GM19468 (cell line): ENCODE measurements around the gene STX2.
A peak's percentile ranks its signal among the peaks of the same experiment; 100 is the strongest.

Experiments used
- ATAC-seq: cut with Tn5 transposase; IDR thresholded peaks from one replicate; pipeline ENCODE4 v1.9.1; 2021; ENCODE audit warnings: mild to moderate bottlenecking, moderate library complexity, moderate number of reproducible peaks; ENCODE audit not compliant: unreplicated experiment; ENCODE audit errors: extremely low read depth

The STX2 gene

DNA sequence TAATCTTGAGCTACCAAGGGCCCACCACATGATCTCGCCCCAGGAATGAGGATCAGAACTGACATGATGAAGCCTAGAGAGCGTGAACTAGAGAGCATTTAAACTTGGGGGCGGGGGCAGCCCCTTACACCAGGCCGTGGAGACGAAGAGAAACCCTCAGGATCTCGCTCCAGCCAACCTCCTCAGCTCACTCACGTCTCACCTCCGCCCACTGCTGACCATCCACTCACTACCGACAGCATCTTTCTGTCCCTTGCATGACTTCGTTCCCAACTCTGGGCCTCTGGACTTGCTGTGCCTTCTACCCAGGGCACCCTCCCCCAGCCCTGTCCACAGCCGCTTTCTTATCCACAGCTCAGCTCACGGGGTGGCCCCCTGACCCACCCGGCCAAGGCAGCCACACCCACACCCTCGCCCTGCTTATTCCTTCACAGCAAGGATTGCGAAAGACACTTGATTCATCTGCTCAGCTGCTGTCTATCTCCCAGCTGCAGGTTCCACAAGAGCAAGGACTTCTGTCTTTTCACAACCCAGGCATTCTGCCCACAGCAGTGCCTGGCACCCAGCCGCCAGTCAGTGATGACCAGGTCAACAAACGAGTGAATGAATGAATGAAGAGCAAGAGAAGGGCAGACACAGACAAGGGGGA is 6.4 kb downstream of the STX2 start:
- no peak for ATAC-seq

DNA sequence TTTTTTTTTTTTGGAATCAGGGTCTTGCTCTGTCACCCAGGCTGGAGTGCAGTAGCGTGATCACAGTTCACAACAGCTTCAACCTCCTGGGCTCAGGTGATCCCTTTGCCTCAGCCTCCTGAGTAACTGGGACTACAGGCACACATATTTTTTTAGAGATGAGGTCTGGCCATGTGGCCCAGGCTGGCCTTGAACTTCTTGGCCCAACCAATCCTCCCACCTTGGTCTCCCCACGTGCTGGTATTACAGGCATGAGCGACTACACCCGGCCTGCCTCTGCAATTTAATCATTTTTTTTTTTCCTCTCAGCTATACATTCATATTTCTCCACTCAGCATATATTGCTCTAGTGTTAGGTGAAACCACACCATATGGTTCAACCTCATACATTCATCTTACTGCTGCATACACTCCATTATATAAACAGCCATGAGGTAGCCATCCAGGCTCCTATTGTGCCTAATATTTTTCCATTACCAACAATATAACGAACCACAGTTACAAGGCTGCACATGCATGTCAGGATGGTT is 7.1 kb downstream of the STX2 start:
- no peak for ATAC-seq

DNA sequence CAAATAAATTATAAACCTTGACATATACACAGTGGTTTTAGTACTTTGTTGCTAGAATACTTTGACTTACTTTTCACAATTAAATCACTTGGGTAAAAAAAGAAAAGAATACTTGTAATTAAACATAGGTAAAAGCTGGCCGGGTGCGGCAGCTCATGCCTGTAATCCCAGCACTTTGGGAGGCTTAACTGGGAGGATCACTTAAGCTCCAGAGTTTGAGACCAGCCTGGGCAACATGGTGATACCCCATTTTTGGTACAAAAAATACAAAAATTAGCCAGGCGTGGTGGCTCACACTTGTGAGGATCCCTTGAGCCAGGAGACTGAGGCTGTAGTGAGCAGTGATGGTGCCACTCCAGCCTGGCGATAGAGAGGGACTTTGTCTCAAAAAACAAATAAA is 7.8 kb downstream of the STX2 start:
- no peak for ATAC-seq

- ATAC-seq: no peak
Observed at GRCh38 chr12:130830246-130830551, 8.9 kb downstream of the STX2 start.

- no peak for ATAC-seq
Observed at GRCh38 chr12:130829391-130830245, 9.4 kb downstream of the STX2 start.

- no peak for ATAC-seq
Observed at GRCh38 chr12:130828895-130829294, 10.2 kb downstream of the STX2 start.

DNA sequence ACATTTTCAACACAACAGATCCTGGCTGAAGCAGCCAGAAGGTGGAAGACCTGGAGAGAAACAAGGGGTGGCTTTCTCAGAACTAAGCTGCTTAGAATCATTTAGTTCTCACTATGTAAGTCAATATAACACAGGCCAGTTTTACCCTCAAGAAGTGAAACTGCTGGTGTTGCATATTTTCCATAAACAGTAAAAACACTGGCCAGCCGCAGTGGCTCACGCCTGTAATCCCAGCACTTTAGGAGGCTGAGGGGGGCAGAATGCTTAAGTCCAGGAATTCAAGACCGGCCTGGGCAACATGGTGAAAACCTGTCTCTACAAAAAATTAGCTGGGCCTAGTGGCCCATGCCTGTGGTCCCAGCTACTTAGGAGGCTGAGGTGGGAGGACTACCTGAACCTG is 11.6 kb downstream of the STX2 start:
- no peak for ATAC-seq

- ATAC-seq: no peak
Observed at GRCh38 chr12:130826151-130826801, 12.8 kb downstream of the STX2 start.

- no peak for ATAC-seq
Observed at GRCh38 chr12:130825771-130826150, 13.3 kb downstream of the STX2 start.

DNA sequence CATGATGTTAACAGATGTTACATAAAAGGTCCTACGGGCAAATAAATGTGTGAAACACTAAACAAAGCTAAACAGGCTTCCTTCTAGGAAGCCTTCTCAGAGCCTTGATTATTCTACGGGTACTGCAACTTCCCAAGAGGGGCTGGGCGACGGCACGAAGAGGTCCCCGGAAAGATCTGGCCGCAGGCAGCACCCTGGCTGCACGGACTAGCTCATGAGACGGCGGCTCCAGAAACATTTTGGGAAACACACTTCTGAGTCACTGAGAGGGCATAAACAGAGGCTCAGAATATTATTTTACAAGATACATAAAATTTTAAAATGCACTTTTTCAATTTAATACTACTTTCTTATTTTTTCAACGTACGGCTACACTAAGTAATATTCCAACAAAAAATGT is 19.4 kb downstream of the STX2 start:
- ATAC-seq: no peak

- ATAC-seq: peak; percentile 85
Observed at GRCh38 chr12:130818635-130819576, 20.1 kb downstream of the STX2 start.

DNA sequence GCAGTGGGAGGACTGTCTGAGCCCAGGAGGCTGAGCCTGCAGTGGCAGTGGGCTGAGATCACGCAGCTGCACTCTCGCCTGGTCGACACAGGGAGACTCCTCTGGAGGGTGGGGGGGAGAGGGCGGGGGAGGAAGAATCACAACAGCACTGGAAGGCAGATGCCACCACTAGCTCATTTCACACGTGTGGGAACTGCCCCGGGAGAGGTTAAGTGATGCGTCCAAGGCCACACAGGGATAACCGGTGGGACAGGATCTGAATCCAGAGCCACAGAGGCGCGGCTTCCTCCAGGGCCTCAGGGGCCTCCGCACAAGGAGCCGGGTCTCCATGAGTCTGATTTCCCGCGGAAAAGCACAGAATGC is 20.8 kb downstream of the STX2 start:
- no peak for ATAC-seq

GRCh38 chr12:130817804-130818203 is 21.2 kb downstream of the STX2 start:
- ATAC-seq: no peak

GRCh38 chr12:130816097-130816496 is 23.0 kb downstream of the STX2 start:
- ATAC-seq: no peak

DNA sequence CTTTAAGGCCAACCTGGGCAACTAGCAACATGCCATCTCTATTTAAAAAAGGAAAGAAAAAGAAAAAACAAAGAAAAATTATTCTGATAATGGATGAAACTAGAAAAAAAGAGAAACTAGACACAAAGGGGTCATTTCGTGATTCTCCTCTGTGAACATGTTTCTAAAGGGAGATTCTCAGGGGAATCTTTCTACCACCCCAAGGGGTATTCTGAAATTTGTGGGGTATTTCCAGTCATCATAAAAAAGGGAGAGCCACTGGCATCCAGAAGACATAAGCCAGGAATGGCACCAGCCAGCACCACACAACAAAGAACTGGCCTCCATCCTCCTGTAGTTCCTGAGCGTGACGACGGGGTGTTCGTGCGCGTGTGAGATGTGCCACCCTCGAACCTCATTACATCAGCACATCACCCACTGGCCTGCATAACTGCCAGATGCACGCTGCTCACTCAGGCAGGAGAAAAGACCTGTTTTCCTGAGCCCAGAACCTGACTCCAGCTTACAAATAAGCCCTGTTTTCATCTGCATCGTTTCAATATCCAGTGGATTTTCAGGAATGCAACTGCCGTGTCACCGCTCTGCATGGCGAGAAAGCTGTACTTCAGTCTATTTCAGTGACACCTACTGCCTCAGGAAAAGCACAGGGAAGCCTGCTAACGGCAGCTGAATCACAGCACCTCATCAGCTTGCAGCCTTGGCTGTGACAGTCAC is 23.9 kb downstream of the STX2 start:
- ATAC-seq: no peak

DNA sequence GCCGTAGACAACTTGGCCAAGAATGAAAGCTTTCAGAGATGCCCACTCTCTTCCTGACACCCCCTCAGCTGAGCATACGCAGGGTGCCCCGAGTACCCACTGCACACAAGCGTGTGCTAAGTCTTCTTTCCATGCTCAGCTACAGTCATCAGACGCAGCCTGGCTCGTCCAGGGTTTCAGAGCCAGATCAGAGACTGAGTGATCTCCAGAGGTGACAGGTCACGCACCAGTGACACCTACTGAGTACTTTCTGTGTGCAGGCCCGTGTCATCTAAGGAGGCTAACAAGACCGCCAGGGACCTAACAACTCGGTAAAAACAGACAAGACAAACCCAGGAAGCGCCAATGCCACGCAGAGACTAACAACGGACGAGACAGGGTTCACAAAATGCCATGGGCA is 25.1 kb downstream of the STX2 start:
- no peak for ATAC-seq

DNA sequence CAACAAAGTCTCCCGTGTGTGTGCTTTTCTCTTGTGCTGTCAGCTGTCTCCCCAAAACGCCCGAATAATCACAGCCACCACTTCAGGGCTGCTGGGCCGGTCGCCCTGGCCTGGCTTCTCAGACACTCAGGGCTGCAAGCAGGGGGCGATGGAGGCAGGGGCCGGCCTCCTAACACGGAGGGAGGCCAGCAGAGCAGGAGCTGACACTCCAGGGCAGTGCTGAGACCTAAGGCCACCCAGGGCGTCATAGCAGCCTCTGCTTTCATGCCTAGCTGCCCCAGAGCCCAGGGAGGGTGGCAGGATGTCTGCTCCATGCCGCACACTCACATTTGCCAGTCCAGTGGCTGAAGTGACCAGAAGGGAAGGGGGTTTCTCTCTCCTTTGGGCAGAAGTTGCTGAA is 25.6 kb downstream of the STX2 start:
- ATAC-seq: no peak

GRCh38 chr12:130809791-130810190 is 29.3 kb downstream of the STX2 start:
- no peak for ATAC-seq

GRCh38 chr12:130807309-130807708 is 31.7 kb downstream of the STX2 start:
- ATAC-seq: no peak

GRCh38 chr12:130806574-130806973 is 32.5 kb downstream of the STX2 start:
- no peak for ATAC-seq
